Stimulated activated naive CD8-positive, alpha-beta T cell treated with anti-CD3 and anti-CD28 coated beads, Interleukin-15, Interleukin-2, amounts not matched to agents 100 U/mL and 50 U/mL, for 24 hours (primary cell): ENCODE measurements around the gene ARSG.
A peak's percentile ranks its signal among the peaks of the same experiment; 100 is the strongest.
"Not testable (repeated sequence)": the region's sequence is repeated elsewhere in the genome, so short reads cannot be mapped to it uniquely, and the experiment has no call there.

Experiments used
- ATAC-seq: fragments of 150-1000 bp; cut with Tn5 transposase; one replicate; pipeline ENCODE4 v1.10.0; 2021
- DNase-seq: peaks from one replicate; pipeline ENCODE4 v3.0.0; 2021

Gene ARSG

DNA sequence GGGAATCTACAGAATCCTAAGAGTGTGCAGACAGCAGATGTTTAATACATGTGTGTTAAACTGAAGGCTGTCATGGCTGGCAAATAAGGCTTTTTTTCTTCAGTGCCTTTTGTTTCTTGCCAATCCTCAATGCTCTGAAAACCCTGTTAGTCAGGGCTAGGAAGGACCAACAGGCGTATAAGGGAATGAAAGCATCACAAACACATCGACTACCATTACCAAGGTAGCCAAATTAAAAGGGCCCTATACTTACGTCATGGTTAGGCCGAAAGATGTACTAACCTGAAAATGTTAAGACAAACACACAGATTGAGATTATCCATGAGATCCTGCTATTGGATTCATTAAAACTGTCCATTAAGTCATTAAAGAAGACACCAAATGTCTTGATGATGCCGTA lies 13.5 kb upstream of the ARSG start:
- DNase-seq (no peak), ATAC-seq (no peak)

DNA sequence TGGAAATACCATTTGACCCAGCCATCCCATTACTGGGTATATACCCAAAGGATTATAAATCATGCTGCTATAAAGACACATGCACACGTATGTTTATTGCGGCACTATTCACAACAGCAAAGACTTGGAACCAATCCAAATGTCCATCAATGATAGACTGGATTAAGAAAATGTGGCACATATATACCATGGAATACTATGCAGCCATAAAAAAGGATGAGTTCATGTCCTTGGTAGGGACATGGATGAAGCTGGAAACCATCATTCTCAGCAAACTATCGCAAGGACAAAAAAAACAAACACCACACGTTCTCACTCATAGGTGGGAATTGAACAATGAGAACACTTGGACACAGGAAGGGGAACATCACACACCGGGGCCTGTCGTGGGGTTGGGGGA lies 9.3 kb upstream of the ARSG start:
- ATAC-seq, DNase-seq: not testable (repeated sequence)

DNA sequence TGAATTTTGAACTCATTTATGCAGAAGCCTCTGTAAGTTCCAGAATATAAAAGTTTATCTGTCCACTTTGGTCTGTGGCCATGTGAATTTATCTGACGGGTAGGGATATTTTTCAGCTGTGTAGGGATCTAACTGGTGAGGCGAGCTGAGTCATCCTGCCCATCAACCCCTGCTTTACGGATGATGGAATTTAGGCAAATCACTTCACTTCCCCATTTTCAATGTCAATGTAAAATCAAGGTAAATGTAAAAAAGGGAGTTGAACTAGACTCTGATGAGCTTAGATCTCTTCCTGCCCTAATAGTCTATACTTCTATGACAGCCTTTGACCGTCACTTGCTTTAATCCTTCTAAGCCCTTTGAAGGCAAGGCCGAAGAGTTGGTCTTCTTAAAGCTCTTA lies 2.9 kb upstream of the ARSG start:
- no peak for ATAC-seq

DNA sequence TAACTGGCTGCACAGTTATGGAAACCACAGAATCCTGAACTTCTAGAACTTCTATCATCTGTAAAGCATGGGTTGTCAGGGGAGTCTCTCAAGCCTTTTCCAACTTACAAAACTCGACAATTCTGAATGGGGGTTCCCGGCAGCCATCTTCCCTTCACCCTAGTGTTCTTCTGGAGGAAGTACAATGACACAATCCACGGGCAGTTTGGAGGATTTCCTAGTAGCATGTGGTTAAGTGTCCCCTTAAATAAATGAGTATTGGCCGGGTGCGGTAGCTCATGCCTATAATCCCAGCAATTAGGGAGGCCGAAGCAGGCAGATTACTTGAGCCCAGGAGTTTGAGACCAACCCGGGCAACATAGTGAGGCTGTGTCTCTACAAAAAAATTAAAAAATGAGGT lies 2.5 kb upstream of the ARSG start:
- ATAC-seq (no peak), DNase-seq (no peak)

More for the DNA sequence above, 2.9 kb upstream of the ARSG start:
- DNase-seq: no peak

DNA sequence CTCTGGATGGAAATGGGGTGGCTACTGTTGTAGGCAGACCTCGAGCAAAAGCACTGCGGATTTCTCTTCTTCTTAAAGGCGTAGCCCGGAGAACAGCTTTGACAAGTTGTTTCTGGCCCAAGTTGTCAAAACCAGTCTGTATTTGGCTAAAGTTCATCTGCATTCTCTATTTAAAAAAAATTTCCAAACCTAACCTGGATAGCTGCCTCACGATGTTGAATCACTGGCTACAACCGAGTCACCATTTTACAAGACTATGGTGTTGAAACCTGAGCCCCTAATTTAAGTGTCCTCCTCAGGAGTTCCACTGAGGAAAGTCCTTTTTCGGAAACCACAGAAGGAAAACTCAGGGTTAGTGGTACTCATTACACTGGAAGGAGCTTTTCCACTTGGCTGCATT lies 1.8 kb upstream of the ARSG start:
- no peak for DNase-seq
- ATAC-seq: no peak

DNA sequence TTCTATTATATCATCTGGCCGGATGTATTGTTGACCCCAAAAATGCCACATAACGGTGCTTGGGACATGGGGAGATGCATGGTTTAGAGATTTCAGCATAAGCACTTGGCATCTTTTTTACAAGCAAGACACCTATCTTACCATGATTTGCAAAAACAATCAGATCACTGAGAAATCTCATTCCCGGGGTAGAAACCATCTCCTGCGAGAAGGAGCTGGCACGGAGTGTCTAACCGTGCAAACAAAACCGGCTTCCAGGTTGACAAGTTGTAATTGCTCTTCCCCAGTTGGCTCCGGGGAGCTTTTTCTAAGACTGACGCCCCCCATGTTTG lies 1.4 kb upstream of the ARSG start:
- ATAC-seq (no peak), DNase-seq (no peak)

DNA sequence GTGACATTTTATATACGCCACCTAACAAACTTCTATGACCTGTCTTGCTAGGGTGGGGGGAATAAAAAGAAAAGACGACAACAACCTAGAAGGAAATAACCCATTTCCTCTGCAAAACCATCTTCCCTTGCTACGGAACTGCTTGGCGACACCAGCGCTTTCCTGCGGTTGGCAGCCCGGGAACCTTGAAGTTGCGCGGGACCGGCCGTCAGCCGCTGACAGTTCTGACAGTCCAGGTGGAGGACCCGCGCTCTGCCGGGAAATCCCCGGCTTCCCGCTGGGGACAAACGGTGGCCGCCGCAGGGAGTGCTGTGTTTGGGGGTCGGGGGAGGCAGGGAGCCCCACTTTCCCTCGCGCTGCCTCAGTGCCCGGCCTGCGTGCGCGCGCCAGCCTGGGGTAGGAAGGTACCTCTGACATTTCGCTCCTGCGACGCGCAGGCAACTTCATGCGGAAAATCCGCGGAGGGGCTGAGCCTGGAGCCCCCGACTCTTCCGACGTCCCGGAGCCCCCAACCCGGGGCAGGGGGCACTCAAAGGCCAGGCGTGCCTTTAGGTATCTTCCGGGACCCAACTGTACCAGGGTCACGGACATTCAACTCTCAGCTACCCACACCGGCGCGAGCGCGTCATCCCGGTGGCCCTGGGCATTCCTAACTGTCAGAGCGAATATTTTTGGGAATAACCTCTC lies 884 bp upstream of the ARSG start:
- ATAC-seq: no peak
- DNase-seq: peak; percentile 68

DNA sequence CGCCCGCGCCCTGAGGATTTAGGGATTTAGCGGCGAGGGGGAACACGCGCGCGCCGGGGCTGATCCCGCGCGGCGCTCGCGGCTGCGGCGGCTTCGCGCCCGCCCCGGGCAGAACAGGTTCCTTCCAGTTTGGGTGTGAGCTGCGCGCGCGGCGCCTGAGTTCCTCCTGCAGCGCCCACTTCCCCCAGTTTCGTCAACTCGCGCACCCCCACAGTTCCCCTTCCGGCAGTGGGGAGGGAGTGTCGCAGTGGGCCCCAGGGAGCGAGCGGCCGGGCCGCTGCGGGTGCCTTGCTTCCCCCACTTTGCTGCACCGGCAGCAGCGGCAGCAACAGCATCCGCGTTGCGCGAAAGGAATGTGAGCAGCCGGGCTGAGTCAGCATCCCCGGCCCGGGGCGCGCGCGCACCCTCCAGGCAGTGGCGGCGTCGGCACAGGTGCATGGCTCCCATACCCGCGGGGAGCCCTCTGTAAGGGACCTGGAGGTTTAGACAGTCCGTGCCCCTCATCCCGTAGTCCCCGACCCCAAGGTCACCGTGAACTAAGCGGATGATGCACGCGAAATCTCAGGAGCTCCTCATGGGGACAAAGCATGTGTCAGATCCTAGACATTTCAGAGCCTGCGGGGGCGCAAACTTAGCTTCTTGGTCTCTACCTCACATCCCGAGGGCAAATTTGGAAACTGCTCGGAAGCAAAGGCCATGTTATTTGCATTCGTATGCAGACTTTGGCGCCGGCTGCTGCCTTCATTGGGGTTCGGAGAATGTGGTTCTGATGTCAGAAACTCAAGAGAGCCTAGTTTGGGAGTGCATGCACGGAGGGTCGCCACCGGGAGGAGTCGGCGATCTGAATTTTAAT lies 767 bp downstream of the ARSG start:
- peak; percentile 74 for ATAC-seq

DNA sequence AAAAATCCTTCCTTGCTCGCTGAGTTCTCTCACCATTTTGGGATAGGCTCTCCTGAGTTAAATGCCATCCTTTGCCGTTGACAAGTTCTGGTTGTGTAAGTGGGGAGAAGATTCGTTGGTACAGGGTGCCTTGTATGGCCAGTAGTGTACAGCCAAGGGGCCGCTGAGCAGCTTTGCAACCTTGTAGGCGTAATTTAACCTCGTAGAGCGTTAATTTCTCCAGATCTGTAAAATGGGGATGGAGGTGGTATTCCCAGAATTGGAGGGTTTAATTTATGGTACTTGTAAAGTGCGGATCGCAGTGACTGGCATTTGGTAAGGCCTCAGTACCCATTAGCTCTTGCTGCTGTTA lies 1.4 kb downstream of the ARSG start:
- ATAC-seq (no peak), DNase-seq (no peak)

More for the DNA sequence above, 767 bp downstream of the ARSG start:
- peak; percentile 87 for DNase-seq

DNA sequence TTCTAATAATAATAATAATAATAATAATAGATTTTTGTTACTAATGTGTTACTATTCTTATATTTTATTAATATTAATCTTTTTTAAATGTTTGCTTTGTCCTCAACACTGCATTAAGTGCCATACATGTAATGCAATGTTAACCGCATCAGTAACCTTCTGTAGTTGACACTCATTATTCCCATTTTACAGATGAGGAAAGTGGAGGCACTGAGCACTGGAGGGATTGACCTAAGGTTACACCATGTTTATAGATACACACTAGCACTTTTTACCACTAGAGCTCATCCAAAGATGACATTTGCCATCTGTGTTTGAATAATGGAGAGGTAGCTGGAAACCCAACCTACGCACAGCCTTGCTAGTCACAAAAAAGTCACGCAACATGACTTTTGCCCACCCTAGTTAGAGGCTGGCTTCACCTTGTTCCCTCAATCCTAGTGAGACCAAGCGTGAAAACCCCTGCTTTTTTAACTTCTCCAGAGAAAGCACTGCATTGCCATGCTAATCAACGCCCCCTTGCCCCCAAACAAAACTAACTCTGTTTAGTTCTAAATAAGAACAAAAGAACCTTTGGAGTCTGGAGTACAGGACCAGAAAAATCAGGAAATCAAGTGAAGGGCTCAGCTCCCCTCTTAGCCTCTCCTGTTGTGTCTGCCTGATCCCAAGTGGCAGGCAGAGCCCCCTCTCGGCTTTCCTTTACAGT lies 2.3 kb downstream of the ARSG start:
- ATAC-seq (no peak), DNase-seq (no peak)

DNA sequence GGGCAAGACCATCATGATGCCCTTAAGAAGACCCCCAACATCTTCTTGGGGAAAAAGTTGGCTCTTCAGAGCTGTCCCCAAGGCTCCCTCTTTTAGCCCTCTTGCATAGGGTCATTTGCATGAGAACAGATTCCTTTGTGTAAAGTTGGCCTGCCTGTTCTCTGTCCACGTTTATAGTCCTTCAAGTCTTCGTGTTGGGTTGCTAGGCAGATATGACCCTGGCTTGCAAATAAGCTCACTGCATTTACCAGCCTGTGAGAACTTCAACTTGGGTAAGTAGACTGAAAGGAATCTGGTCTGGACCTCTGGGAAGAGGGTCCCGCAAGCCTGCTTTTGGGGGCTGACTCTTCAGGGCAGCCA lies 2.9 kb downstream of the ARSG start:
- no peak for DNase-seq
- no peak for ATAC-seq

DNA sequence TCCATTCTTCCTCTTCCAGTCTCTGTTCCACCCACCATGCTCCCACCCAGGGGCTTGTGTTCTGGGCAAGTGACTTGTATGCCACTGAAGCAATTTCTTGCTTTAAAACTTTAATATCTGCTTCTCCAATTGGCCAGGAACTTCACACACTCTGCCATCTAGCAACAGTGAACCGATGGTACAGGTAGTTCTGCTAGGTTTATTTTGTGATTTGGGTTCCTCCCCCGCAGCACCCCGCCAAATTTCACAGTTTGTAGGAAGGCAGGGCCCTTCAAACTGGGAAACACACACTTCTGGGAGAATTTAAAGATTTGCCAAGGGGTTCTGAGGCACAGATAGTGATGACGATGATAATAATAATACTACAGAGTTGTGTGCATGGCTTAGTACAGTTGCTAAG lies 3.3 kb downstream of the ARSG start:
- DNase-seq (no peak), ATAC-seq (no peak)

DNA sequence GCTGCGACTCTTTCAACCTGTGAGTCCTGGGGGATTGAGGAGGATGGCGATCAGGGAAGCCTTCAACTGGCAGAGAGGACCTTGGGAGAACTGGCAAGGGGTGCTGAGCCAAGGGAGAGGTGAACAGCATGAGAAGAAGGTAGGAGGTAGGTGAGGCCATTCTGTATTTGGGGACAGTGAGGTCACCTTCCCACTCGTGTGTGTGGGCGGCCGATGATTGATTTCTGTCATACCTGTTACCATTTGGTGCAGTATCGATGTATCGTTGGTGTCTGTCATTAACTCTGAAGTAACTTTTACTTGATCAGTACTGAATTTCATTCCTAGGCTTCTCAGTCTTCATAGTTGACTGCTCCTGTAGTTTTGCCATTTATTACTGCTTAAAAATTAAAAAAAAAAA lies 3.8 kb downstream of the ARSG start:
- ATAC-seq (no peak), DNase-seq (peak; percentile 42)

DNA sequence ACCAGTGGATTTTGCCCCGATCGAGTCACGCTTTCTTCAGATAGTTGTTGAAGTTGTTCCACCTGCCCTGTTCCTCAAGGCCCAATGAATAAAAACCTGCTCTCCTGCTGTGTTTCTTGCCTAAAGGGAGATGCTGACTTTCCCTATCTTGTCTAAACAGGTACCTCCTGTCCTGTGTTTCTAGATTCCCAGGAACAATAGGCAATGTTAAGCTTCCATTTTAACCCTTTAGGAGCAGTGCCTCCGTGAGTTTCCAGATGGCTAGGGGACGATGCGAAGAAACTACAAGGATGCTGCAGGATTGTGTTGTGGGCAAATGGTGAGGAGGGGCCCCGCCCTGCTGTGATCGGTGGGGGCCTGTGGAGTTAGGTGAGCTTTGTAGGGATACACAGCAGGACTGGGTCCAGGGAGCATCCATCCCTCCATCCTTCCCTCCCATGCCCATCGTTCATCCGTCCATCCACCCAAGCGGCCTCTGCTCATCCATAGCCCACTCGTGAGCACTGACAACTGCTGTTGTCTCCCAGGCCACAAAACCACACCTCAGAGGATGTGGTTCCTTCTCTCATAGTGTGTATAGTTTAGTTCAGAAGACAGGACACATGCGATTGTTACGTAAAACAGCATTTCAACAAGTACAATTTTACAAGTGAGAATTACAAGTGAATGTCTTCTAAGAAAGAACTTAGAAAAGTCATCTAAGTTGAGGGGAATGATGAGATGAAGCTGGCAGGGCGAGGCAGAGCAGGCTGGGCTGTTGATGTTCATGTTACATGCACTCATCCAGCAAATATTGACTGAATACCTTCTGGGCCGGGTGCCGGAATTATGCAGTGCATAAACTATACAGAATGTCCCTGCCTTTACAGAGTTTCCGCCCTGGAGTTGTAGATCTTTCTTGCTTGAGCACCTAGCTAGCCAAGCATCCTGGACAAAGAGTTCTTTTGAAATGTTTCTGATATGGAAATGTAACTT lies 5.2 kb downstream of the ARSG start:
- no peak for ATAC-seq

DNA sequence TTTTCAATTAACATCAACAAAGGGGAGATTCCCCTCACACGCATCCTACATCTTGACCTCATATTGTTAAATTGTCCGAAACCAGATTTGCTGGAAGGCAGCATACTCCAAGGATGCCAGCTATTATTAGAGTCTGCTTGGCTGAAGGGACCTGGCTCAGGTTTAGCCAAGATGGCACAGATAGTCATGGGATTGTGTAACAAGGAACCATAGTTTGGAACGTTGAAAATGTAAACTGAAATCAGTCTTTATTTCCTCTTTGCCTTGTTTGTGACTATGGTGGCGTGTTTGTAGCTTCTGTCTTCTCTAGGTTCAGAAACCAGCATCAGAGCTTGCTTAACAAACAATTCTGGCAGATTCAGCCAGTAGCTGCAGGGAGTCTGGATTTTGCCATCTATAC lies 5.9 kb downstream of the ARSG start:
- no peak for DNase-seq

More for the DNA sequence above, 5.2 kb downstream of the ARSG start:
- peak; percentile 43 for DNase-seq

DNA sequence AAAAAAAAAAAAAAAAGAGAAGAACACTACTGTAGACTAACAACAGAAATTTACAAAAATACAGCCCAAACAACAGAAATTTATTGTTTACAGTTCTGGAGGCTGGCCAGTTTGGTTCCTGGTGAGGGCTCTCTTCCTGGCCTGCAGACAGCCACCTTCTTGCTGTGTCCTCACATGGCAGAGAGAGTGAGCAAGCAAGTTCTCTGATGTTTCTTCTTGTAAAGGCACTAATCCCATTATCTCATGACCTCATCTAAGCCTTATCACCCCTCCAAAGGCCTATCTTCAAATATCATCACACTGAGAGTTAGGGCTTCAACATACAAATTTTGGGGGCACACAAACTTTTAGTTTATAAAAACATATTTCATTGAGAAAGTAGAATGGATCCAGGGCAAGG lies 7.3 kb downstream of the ARSG start:
- ATAC-seq (no peak), DNase-seq (no peak)

More for the DNA sequence above, 5.9 kb downstream of the ARSG start:
- no peak for ATAC-seq

DNA sequence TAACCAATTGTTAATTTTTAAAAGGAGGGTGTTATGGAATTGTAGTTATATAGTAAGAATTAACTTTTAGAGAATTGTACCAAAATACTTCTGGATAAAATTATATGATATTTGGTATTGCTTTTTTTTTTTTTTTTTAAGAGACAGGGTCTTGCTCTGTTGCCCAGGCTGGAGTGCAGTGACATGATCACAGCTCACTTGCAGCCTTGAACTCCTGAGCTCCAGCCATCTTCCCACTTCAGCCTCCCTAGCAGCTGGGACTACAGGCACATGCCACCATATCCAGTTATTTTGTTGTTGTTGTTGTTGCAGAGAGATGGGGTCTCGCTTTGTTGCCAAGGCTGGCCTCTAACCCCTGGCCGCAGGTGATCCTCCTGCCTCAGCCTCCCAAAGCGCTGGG lies 8.5 kb downstream of the ARSG start:
- DNase-seq (no peak), ATAC-seq (no peak)

DNA sequence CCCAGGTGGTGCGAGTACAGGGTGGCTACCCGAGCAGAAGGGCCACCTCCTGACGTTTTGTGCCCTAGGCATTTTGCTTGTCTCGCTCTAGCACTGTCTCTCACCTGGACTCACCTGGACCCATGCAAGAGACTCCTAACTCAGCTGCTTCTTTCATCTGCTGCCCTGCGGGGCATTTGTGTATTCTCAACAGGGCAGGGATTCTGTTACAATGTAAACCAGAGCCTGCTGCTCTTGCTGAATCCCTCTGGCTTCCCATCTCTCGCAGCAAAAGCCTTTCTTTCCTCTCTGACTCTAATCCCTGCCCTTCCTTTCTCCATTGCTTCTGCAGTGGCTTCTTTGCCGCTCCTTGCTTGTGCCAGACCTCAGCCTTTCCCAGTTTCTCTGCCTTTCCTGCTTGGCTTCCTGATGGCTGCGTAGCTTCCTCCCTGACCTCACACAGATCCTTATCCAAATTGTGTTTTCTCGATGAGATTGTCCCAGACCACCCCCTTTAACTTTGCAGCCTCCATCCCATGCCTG lies 10.2 kb downstream of the ARSG start:
- ATAC-seq: no peak
- no peak for DNase-seq

DNA sequence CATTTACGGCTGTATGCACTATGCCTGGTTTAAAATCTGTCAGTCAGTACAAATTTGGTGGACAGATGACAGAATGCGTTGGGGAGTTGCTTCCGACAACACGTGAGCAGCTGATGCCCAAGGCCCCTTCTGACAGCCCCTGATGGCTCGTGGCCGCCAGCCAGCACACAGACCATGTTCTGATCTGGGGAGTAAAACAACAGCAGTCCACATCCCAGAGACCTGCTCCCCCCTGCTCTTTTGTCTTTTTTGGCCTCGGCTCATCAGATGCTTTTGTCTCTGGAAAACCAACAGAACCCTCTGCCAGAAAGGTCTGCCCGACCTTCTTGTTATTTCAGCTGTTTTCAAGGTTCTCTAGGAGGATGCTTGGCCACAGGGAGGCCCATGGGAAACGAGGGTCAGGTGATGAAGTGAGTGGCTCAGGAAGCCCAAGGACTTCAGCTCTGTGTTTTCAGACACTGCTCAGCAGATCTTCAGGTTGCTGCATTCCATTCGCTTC lies 10.8 kb downstream of the ARSG start:
- ATAC-seq (no peak), DNase-seq (no peak)

DNA sequence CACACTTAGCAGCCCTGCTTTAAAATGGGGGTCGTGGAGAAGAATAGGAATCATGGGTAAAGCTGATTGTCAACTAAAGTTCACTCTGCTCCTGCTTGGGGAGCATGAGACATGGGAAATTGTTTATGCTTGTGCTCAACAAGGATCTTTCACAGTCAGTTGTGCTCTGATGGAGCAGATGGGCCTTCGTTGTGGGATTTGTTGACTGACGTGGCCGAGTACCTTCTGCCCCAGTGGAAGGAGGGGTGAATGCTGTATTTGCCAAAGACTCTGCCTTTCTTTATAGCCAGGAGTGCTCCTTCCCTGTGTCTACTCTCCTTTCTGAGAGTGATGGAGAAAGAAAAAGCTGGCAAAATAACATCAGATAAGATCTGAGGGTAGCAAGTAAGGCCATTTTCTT lies 11.4 kb downstream of the ARSG start:
- ATAC-seq: no peak
- DNase-seq: no peak

DNA sequence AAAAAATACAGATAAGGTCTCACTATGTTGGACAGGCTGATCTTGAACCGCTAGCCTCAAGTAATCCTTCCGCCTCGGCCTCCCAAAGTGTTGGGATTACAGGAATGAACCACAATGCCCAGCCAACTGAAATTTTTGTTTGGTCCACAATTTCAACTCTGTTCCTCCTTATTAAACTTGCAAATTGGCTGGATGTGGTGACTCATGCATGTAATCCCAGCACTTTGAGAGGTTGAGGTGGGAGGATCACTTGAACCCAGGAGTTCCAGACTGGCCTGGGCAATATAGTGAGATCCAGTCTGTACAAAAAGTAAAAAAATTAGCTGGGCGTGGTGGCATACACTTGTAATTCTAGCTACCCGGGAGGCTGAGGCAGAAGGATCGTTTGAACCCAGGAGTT lies 13.4 kb downstream of the ARSG start:
- no peak for ATAC-seq
- no peak for DNase-seq

DNA sequence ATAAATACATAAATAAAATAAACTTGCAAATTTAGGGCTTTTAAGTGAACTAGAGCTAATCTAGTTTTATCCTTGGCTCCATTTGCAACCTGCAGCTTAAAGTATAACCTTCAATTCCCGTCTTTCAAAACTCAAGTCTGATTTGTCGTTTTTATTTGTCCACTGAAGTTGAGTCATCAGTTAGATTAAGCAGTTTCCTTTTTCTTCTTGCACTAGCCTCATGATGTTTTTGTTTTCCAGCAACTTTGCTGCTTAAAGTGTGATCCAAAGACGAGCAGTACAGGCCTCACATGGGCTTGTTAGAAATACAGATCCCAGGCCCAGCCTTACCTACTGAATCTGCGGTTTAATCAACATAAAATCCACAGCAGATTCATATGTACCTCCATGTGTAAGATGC lies 13.8 kb downstream of the ARSG start:
- no peak for ATAC-seq

More for the DNA sequence above, 13.8 kb downstream of the ARSG start:
- DNase-seq: no peak
